ENCODE measurements around the gene SLITRK1. TPM values are rescaled to one million over a fixed set of nuclear protein-coding genes. Genes with fewer than 3 reads are reported as not detected.
A peak's percentile ranks its signal among the peaks of the same experiment; 100 is the strongest.

The SLITRK1 gene
- total RNA-seq, 1 experiment from 2014 or later = 1.9 TPM

DNA sequence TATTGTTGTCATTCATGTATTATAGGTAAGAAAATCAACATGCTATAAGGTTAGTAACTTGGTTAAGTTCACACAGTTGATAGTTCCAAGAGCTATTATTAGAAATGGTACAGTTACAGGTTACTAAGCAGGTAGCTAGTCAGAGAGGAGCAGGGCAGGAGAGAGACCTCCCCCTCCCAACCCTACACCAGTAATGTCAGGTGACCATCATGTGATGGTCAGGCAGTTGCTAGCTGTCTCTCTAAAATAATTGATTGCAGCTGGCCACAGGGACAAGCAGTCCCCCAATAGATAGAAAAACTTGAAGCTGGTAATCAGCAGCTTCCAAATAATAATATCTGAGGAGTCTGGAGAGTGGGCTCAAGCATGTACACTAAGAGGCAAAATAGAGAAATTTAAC, 14.6 kb downstream of the SLITRK1 start:
- ATAC-seq = peak; percentile 46; the same call in 1 of the 2 replicates
- ChIA-PET CTCF (no interaction called here), POLR2A (no interaction called here)
- Mint-ChIP-seq H3K4me1 (peaks cover 14% of the 10 kb centered on the region), H3K27me3 (ENCODE audit: low read depth) (no peaks in the 10 kb centered on the region), H3K4me3 (no peak overlapping the region), H3K27ac (no peak overlapping the region), H3K9me3 (no peaks in the 10 kb centered on the region), H3K36me3 (no peaks in the 10 kb centered on the region)
- TF ChIP-seq, protein P1, sequence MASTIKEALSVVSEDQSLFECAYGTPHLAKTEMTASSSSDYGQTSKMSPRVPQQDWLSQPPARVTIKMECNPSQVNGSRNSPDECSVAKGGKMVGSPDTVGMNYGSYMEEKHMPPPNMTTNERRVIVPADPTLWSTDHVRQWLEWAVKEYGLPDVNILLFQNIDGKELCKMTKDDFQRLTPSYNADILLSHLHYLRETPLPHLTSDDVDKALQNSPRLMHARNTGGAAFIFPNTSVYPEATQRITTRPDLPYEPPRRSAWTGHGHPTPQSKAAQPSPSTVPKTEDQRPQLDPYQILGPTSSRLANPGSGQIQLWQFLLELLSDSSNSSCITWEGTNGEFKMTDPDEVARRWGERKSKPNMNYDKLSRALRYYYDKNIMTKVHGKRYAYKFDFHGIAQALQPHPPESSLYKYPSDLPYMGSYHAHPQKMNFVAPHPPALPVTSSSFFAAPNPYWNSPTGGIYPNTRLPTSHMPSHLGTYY (CRISPR knock-in tag; IDR thresholded peaks at IDR 0.05) = no peak
- TF ChIP-seq, protein P2, sequence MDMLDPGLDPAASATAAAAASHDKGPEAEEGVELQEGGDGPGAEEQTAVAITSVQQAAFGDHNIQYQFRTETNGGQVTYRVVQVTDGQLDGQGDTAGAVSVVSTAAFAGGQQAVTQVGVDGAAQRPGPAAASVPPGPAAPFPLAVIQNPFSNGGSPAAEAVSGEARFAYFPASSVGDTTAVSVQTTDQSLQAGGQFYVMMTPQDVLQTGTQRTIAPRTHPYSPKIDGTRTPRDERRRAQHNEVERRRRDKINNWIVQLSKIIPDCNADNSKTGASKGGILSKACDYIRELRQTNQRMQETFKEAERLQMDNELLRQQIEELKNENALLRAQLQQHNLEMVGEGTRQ (CRISPR knock-in tag; IDR thresholded peaks at IDR 0.05) = peak; percentile 85
- TF ChIP-seq, protein P3, sequence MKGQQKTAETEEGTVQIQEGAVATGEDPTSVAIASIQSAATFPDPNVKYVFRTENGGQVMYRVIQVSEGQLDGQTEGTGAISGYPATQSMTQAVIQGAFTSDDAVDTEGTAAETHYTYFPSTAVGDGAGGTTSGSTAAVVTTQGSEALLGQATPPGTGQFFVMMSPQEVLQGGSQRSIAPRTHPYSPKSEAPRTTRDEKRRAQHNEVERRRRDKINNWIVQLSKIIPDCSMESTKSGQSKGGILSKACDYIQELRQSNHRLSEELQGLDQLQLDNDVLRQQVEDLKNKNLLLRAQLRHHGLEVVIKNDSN (CRISPR knock-in tag; IDR thresholded peaks at IDR 0.05) = peak; percentile 76
- no peak for DNase-seq (ENCODE audit: low spot score)

DNA sequence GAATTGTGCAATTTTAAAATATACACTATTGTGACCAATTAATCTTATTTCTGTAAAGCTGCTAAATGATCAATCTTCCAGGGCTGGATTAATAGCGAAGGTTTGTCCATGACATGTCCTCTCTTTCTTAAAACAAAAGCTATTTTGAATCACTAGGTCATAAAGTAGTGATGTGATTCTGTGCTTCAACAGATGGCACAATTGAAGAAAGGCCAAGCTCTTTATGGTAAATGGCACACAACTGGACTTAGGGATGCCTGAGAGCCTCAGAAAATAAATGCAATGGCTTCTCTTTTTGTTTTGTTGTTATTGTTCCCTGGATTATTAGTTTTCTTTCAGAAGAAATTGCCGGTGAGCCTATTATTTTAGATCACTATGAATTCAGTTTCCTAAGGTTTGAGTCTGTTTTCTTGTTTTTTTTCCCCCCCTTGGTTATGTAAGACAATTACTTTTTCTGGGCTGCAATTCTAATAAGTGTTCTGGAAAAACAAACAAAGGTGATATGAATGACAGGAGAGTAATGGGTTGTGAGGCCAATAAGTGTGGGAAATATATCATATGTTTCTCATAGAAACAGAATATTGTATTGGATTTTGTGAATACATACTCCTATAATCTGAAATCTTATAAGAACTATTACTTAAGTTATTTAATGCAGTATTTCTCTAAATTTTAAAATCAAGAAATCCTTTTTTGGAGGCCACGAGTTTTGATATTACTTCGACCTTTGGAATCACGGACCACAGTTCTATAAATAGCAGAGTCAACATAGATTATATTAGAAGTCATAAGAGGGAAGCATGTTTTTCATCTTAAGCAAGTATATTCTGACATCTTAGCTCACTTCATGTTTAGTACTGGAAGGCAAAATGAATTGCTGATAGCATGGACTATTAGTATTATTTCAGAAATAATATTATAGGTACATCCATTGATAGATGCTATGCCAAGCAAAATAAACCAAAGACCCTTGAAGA, 16.8 kb downstream of the SLITRK1 start:
- DNase-seq (ENCODE audit: low spot score) = no peak
- H3K4me3 Mint-ChIP-seq = no peak overlapping the region
- ChIA-PET CTCF (no interaction called here), POLR2A (no interaction called here)
- no peak overlapping the region for H3K27ac Mint-ChIP-seq
- no peaks in the 10 kb centered on the region for H3K36me3 Mint-ChIP-seq
- H3K27me3 Mint-ChIP-seq (ENCODE audit: low read depth) = no peaks in the 10 kb centered on the region
- ATAC-seq = no peak
- H3K9me3 Mint-ChIP-seq = no peaks in the 10 kb centered on the region
- peaks cover 11% of the 10 kb centered on the region for H3K4me1 Mint-ChIP-seq
- no peak for TF ChIP-seq TEAD1 (CRISPR knock-in tag; IDR thresholded peaks at IDR 0.05)
- TF ChIP-seq, protein P4, sequence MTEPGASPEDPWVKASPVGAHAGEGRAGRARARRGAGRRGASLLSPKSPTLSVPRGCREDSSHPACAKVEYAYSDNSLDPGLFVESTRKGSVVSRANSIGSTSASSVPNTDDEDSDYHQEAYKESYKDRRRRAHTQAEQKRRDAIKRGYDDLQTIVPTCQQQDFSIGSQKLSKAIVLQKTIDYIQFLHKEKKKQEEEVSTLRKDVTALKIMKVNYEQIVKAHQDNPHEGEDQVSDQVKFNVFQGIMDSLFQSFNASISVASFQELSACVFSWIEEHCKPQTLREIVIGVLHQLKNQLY (CRISPR knock-in tag; IDR thresholded peaks at IDR 0.05) = no peak
- no peak for TF ChIP-seq ZNF232 (CRISPR knock-in tag; IDR thresholded peaks at IDR 0.05)
- TF ChIP-seq, protein P5, sequence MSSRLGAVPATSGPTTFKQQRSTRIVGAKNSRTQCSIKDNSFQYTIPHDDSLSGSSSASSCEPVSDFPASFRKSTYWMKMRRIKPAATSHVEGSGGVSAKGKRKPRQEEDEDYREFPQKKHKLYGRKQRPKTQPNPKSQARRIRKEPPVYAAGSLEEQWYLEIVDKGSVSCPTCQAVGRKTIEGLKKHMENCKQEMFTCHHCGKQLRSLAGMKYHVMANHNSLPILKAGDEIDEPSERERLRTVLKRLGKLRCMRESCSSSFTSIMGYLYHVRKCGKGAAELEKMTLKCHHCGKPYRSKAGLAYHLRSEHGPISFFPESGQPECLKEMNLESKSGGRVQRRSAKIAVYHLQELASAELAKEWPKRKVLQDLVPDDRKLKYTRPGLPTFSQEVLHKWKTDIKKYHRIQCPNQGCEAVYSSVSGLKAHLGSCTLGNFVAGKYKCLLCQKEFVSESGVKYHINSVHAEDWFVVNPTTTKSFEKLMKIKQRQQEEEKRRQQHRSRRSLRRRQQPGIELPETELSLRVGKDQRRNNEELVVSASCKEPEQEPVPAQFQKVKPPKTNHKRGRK (CRISPR knock-in tag; IDR thresholded peaks at IDR 0.05; ENCODE audit: borderline replicate concordance) = no peak
- TF ChIP-seq, protein P6, sequence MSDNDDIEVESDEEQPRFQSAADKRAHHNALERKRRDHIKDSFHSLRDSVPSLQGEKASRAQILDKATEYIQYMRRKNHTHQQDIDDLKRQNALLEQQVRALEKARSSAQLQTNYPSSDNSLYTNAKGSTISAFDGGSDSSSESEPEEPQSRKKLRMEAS (CRISPR knock-in tag; IDR thresholded peaks at IDR 0.05) = no peak
- TF ChIP-seq, protein P7, sequence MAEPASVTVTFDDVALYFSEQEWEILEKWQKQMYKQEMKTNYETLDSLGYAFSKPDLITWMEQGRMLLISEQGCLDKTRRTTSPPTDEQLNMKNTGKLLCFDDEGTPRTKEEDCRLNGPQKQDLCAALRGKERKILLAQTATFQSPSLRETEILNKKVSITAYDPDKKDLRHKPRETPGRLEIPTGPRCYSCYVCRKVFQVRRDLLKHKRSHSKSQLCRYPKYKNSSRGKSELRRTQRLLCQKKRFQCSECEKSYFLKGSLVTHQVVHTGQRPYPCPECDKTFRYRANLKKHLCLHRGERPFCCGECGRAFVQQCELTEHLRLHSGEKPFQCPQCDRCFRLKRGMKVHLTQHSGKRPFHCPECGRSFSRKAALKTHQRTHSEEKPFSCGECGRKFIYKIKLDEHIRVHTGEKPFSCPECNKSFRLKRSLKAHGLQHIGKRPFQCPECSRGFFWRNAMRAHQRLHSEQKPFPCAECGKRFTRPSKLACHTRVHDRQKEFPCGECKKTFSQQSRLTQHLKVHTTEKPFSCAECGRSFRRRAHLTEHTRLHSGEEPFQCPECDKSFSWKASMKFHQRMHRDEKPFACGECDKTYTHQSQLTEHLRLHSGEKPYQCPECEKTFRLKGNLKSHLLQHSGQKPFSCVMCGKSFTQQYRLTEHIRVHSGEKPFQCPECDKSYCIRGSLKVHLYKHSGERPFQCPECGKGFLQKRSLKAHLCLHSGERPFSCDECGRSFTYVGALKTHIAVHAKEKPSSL (CRISPR knock-in tag; conservative IDR thresholded peaks at IDR 0.05) = no peak
- no peak for TF ChIP-seq ELF4 (CRISPR knock-in tag; IDR thresholded peaks at IDR 0.05; ENCODE audit: low read depth)
- TF ChIP-seq, protein P8, sequence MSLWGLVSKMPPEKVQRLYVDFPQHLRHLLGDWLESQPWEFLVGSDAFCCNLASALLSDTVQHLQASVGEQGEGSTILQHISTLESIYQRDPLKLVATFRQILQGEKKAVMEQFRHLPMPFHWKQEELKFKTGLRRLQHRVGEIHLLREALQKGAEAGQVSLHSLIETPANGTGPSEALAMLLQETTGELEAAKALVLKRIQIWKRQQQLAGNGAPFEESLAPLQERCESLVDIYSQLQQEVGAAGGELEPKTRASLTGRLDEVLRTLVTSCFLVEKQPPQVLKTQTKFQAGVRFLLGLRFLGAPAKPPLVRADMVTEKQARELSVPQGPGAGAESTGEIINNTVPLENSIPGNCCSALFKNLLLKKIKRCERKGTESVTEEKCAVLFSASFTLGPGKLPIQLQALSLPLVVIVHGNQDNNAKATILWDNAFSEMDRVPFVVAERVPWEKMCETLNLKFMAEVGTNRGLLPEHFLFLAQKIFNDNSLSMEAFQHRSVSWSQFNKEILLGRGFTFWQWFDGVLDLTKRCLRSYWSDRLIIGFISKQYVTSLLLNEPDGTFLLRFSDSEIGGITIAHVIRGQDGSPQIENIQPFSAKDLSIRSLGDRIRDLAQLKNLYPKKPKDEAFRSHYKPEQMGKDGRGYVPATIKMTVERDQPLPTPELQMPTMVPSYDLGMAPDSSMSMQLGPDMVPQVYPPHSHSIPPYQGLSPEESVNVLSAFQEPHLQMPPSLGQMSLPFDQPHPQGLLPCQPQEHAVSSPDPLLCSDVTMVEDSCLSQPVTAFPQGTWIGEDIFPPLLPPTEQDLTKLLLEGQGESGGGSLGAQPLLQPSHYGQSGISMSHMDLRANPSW (CRISPR knock-in tag; conservative IDR thresholded peaks at IDR 0.05; ENCODE audit: low read depth) = no peak
- no peak for TF ChIP-seq PRRX2 (CRISPR knock-in tag; IDR thresholded peaks at IDR 0.05)
- TF ChIP-seq, protein P9, sequence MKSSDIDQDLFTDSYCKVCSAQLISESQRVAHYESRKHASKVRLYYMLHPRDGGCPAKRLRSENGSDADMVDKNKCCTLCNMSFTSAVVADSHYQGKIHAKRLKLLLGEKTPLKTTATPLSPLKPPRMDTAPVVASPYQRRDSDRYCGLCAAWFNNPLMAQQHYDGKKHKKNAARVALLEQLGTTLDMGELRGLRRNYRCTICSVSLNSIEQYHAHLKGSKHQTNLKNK (CRISPR knock-in tag; IDR thresholded peaks at IDR 0.05) = no peak
- TF ChIP-seq ZBTB21 (CRISPR knock-in tag; IDR thresholded peaks at IDR 0.05; ENCODE audit: borderline replicate concordance) = no peak
- no peak for TF ChIP-seq GRHL2 (CRISPR knock-in tag; IDR thresholded peaks at IDR 0.05; ENCODE audit: insufficient replicate concordance, severe bottlenecking)
- TF ChIP-seq, protein P10, sequence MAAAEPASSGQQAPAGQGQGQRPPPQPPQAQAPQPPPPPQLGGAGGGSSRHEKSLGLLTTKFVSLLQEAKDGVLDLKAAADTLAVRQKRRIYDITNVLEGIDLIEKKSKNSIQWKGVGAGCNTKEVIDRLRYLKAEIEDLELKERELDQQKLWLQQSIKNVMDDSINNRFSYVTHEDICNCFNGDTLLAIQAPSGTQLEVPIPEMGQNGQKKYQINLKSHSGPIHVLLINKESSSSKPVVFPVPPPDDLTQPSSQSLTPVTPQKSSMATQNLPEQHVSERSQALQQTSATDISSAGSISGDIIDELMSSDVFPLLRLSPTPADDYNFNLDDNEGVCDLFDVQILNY (CRISPR knock-in tag; IDR thresholded peaks at IDR 0.05) = no peak
- TF ChIP-seq ZNF317 (CRISPR knock-in tag; IDR thresholded peaks at IDR 0.05; ENCODE audit: borderline replicate concordance, low read depth) = no peak
- TF ChIP-seq EMX1 (CRISPR knock-in tag; IDR thresholded peaks at IDR 0.05) = no peak
- no peak for TF ChIP-seq GTF2I (CRISPR knock-in tag; conservative IDR thresholded peaks at IDR 0.05)
- no peak for TF ChIP-seq JAZF1 (CRISPR knock-in tag; IDR thresholded peaks at IDR 0.05)

All from WTC11 (cell line).